OCI-LY7 (cell line): ENCODE results near the gene SLC35F4. TPM values are rescaled to one million over a fixed set of nuclear protein-coding genes. Genes with fewer than 3 reads are reported as not detected.

ENCODE experiments used
- BruUV-seq: library from RNA; stranded (reverse); fragments of 400-500 nt; replicated peaks from 2 replicates; lab custom pipeline; 2021; lab: Mats Ljungman, UMichigan
- CTCF ChIA-PET: fragments of 300-600 bp; sonication (Branson Sonifier 250); formaldehyde crosslinking; loops from one replicate; lab custom pipeline; 2022; ENCODE audit warnings: antibody characterized with exemption; ENCODE audit not compliant: unreplicated experiment; lab: Charles Lee
- POLR2A ChIA-PET: fragments of 300-600 bp; sonication (Branson Sonifier 250); formaldehyde crosslinking; loops from one replicate; lab custom pipeline; 2022; ENCODE audit warnings: antibody characterized with exemption; lab: Charles Lee
- DNase-seq: peaks from one replicate; pipeline ENCODE4 v3.0.0-alpha.2; 2015; ENCODE audit warnings: low spot score
- H2AFZ ChIP-seq: fragments of 200-600 bp; sonication (generic), shearing (Covaris generic); 2 replicates; pipeline ENCODE4 v1.6.1; 2014; ENCODE audit warnings: mild to moderate bottlenecking, antibody characterized with exemption, low read length, moderate library complexity
- H3K27ac ChIP-seq: fragments of 200-600 bp; sonication (generic); 2 replicates; pipeline ENCODE4 v1.5.1; 2014; ENCODE audit warnings: mixed run types, low read depth, mild to moderate bottlenecking, moderate library complexity, low read length, inconsistent platforms; ENCODE audit not compliant: poor library complexity, severe bottlenecking
- H3K36me3 ChIP-seq: fragments of 200-600 bp; sonication (generic); 2 replicates; pipeline ENCODE4 v1.6.1; 2014; ENCODE audit warnings: mild to moderate bottlenecking, antibody characterized with exemption, low read length, moderate library complexity, mixed read lengths; ENCODE audit not compliant: insufficient read depth
- H3K4me1 ChIP-seq: fragments of 200-600 bp; sonication (generic); 2 replicates; pipeline ENCODE4 v1.5.1; 2014; ENCODE audit warnings: mild to moderate bottlenecking, low read length; ENCODE audit not compliant: insufficient read depth, poor library complexity, severe bottlenecking
- H3K4me2 ChIP-seq: fragments of 200-600 bp; sonication (generic); 2 replicates; pipeline ENCODE4 v1.6.1; 2014; ENCODE audit warnings: mild to moderate bottlenecking, low read length
- H3K4me3 ChIP-seq: fragments of 200-600 bp; sonication (generic); 2 replicates; pipeline ENCODE4 v1.5.1; 2014; ENCODE audit warnings: mild to moderate bottlenecking, low read depth, low read length; ENCODE audit not compliant: poor library complexity, severe bottlenecking
- H3K79me2 ChIP-seq: fragments of 200-600 bp; sonication (generic); 2 replicates; pipeline ENCODE4 v1.6.1; 2016; ENCODE audit warnings: low read depth, mild to moderate bottlenecking, low read length, moderate library complexity, mixed read lengths; ENCODE audit not compliant: insufficient read depth
- H3K9me2 ChIP-seq: fragments of 200-600 bp; sonication (generic); 2 replicates; pipeline ENCODE4 v1.6.1; 2016; ENCODE audit warnings: mild to moderate bottlenecking, low read length, mixed read lengths; ENCODE audit not compliant: insufficient read depth
- H3K9me3 ChIP-seq: fragments of 200-600 bp; sonication (generic); 2 replicates; pipeline ENCODE4 v1.6.1; 2014; ENCODE audit warnings: mild to moderate bottlenecking, mixed run types, low read length, mixed read lengths
- H4K20me1 ChIP-seq: fragments of 200-600 bp; sonication (generic); 2 replicates; pipeline ENCODE4 v1.6.1; 2014; ENCODE audit warnings: mild to moderate bottlenecking, antibody characterized with exemption, low read length, moderate library complexity, mixed read lengths; ENCODE audit not compliant: insufficient read depth
- CTCF ChIP-seq: fragments of 200-600 bp; sonication (generic); conservative IDR thresholded peaks from 2 replicates; pipeline ENCODE4 v1.5.1; 2014; ENCODE audit warnings: mild to moderate bottlenecking, antibody characterized with exemption, low read length, moderate library complexity, mixed read lengths
- EZH2phosphoT487 ChIP-seq: fragments of 200-600 bp; sonication (generic); IDR thresholded peaks from 2 replicates; pipeline ENCODE4 v1.6.1; 2018; ENCODE audit warnings: low read depth, borderline replicate concordance, mild to moderate bottlenecking, mixed run types, antibody characterized with exemption, low read length, moderate library complexity, mixed read lengths
- intact Hi-C: fragments of 100-400 bp; cut with micrococcal nuclease; formaldehyde crosslinking; loops from one replicate; pipeline ENCODE4 v1.10.0; 2022; ENCODE audit not compliant: unreplicated experiment
- total RNA-seq, 2 experiments: library from RNA; depleted of rRNA in 1 of 2; stranded (reverse); fragments of >200 nt in 1 of 2; shearing (Covaris generic) in 1 of 2; gene quantifications; 2 replicates each; pipeline ENCODE4 v1.2.3, GENCODE V29; 2014 to 2022

The SLC35F4 gene
- total RNA-seq, 2 experiments from 2014 or later, result not detected

- ChIA-PET POLR2A (no interaction called here), CTCF (no interaction called here)
- no peaks in the 10 kb centered on the region for H3K9me2 ChIP-seq
- BruUV-seq, result no TSS peak
- no peak overlapping the region for H3K4me2 ChIP-seq
- no peaks in the 10 kb centered on the region for H3K36me3 ChIP-seq
- H3K4me3 ChIP-seq, result no peak overlapping the region
- no peak for DNase-seq
- no peak overlapping the region for H2AFZ ChIP-seq
- intact Hi-C loops, result no loop called here
- TF ChIP-seq EZH2phosphoT487 (no peak), CTCF (no peak)
- no peaks in the 10 kb centered on the region for H3K9me3 ChIP-seq
- H3K79me2 ChIP-seq, result no peaks in the 10 kb centered on the region
- H4K20me1 ChIP-seq, result no peaks in the 10 kb centered on the region
- H3K27ac ChIP-seq, result no peak overlapping the region
- no peaks in the 10 kb centered on the region for H3K4me1 ChIP-seq
These were observed 56.1 kb downstream of the SLC35F4 start for GRCh38 chr14:57809808-57810207.

- intact Hi-C loops, result no loop called here
- POLR2A ChIA-PET, result no interaction called here
- Histone ChIP-seq H3K27ac (no peak overlapping the region), H3K4me2 (no peak overlapping the region), H4K20me1 (no peaks in the 10 kb centered on the region), H3K9me2 (no peaks in the 10 kb centered on the region), H3K9me3 (no peaks in the 10 kb centered on the region), H2AFZ (no peak overlapping the region), H3K79me2 (no peaks in the 10 kb centered on the region), H3K36me3 (no peaks in the 10 kb centered on the region), H3K4me3 (no peak overlapping the region), H3K4me1 (no peaks in the 10 kb centered on the region)
- BruUV-seq, result no TSS peak
- CTCF ChIA-PET, result no interaction called here
- no peak for DNase-seq
- TF ChIP-seq EZH2phosphoT487 (no peak), CTCF (no peak)
These were observed 68.7 kb downstream of the SLC35F4 start for GRCh38 chr14:57797160-57797559.

- no peaks in the 10 kb centered on the region for H4K20me1 ChIP-seq
- no peak overlapping the region for H3K4me3 ChIP-seq
- H3K36me3 ChIP-seq, result no peaks in the 10 kb centered on the region
- H3K27ac ChIP-seq, result no peak overlapping the region
- no peak overlapping the region for H2AFZ ChIP-seq
- no peaks in the 10 kb centered on the region for H3K79me2 ChIP-seq
- H3K9me3 ChIP-seq, result no peaks in the 10 kb centered on the region
- no peaks in the 10 kb centered on the region for H3K4me1 ChIP-seq
- ChIA-PET CTCF (no interaction called here), POLR2A (no interaction called here)
- no TSS peak for BruUV-seq
- no peaks in the 10 kb centered on the region for H3K9me2 ChIP-seq
- H3K4me2 ChIP-seq, result no peak overlapping the region
- DNase-seq, result no peak
- no peak for TF ChIP-seq CTCF
- TF ChIP-seq EZH2phosphoT487, result no peak
- intact Hi-C loops, result no loop called here
These were observed 69.3 kb downstream of the SLC35F4 start for GRCh38 chr14:57796556-57796955.
